HFFc6 (cell line): ENCODE data around the gene TRIM27. TPM values are rescaled to one million over a fixed set of nuclear protein-coding genes. Genes with fewer than 3 reads are reported as not detected.

Experiments used
- DNase-seq: peaks from one replicate; pipeline ENCODE4 v3.0.0-alpha.2; 2018
- H3K27ac Mint-ChIP-seq: 2 replicates; pipeline ENCODE4 v1.8.0; 2020; ENCODE audit warnings: mild to moderate bottlenecking, mixed read lengths
- H3K27me3 Mint-ChIP-seq: 2 replicates; pipeline ENCODE4 v1.8.0; 2021; ENCODE audit warnings: mild to moderate bottlenecking, moderate library complexity, mixed read lengths; ENCODE audit not compliant: insufficient read depth
- H3K36me3 Mint-ChIP-seq: 2 replicates; pipeline ENCODE4 v1.8.0; 2021; ENCODE audit warnings: low read depth, mixed read lengths
- H3K4me1 Mint-ChIP-seq: 2 replicates; pipeline ENCODE4 v1.8.0; 2020; ENCODE audit warnings: low read depth, mixed read lengths
- H3K4me3 Mint-ChIP-seq: 2 replicates; pipeline ENCODE4 v1.8.0; 2020; ENCODE audit warnings: mild to moderate bottlenecking, moderate library complexity, mixed read lengths
- H3K9me3 Mint-ChIP-seq: 2 replicates; pipeline ENCODE4 v1.8.0; 2020; ENCODE audit warnings: mild to moderate bottlenecking, mixed read lengths
- CTCF ChIP-seq: fragments of 200-600 bp; sonication (generic); IDR thresholded peaks from 2 replicates; pipeline ENCODE4 v1.5.0; 2021; ENCODE audit warnings: antibody characterized with exemption, mild to moderate bottlenecking
- total RNA-seq, 6 experiments: library from RNA; stranded (reverse); fragmentation: NEBNext Ultra II Directional; extraction: Animal tissue kit (Norgen Biotek cat#: 25700); gene quantifications; 2 replicates in 1 of 6; 3 replicates in 5 of 6; pipeline ENCODE4 v1.2.3, GENCODE V29; 2021

The TRIM27 gene
- total RNA-seq, 6 experiments from 2014 or later = 35.9 to 40.6 (median 39.3) TPM

DNA sequence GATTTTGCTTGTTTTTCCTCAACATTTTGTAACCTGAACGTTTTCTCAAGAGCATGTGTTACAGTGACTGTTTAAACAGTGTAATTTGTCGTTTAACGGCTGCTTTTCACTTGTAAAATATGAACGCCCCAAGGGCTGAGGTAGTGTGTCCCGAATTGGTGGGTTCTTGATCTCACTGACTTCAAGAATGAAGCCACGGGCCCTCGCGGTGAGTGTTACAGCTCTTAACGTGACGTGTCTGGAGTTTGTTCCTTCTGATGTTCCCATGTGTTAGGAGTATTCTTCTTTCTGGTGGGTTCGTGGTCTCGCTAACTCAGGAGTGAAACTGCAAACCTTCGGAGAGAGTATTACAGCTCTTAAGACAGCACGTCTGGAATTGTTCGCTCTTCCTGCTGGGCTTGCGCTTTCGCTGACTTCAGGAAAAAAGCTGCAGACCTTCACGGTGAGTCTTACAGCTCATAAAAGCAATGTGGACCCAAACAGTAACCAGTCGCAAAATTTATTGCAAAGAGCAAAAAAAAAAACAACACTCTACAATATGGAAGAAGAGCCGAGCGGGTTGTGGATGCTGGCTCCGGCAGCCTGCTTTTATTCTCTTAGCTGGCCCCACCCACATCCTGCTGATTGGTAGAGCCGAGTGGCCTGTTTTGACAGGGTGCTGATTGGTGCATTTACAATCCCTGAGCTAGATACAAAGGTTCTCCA, 25.1 kb upstream of the TRIM27 start:
- Mint-ChIP-seq H3K27me3 (peaks cover 5% of the 10 kb centered on the region), H3K36me3 (peaks cover 4% of the 10 kb centered on the region; the same call in 1 of the 2 replicates), H3K9me3 (peaks cover 4% of the 10 kb centered on the region; the same call in 1 of the 2 replicates), H3K27ac (no peak overlapping the region), H3K4me1 (peaks cover 49% of the 10 kb centered on the region), H3K4me3 (no peak overlapping the region)
- no peak for DNase-seq
- no peak for TF ChIP-seq CTCF

- Mint-ChIP-seq H3K4me1 (peaks cover 53% of the 10 kb centered on the region), H3K27ac (peak overlapping the region; percentile 42), H3K4me3 (peak overlapping the region; percentile 1; the same call in 1 of the 2 replicates), H3K36me3 (peaks cover 4% of the 10 kb centered on the region; the same call in 1 of the 2 replicates), H3K27me3 (peaks cover 5% of the 10 kb centered on the region), H3K9me3 (peaks cover 4% of the 10 kb centered on the region; the same call in 1 of the 2 replicates)
- DNase-seq = peak; percentile 47
- TF ChIP-seq CTCF = no peak
Observed at GRCh38 chr6:28947831-28948270, 24.1 kb upstream of the TRIM27 start.

GRCh38 chr6:28947067-28947765, 23.4 kb upstream of the TRIM27 start:
- Mint-ChIP-seq H3K36me3 (peaks cover 4% of the 10 kb centered on the region; the same call in 1 of the 2 replicates), H3K4me3 (no peak overlapping the region; the same call in 1 of the 2 replicates), H3K9me3 (peaks cover 4% of the 10 kb centered on the region; the same call in 1 of the 2 replicates), H3K4me1 (peaks cover 51% of the 10 kb centered on the region), H3K27me3 (peaks cover 5% of the 10 kb centered on the region), H3K27ac (peak overlapping the region; percentile 42)
- no peak for DNase-seq
- TF ChIP-seq CTCF = no peak

- no peak for DNase-seq
- Mint-ChIP-seq H3K4me1 (peaks cover 47% of the 10 kb centered on the region), H3K27me3 (peaks cover 13% of the 10 kb centered on the region), H3K4me3 (no peak overlapping the region), H3K27ac (no peak overlapping the region), H3K9me3 (peaks cover 4% of the 10 kb centered on the region; the same call in 1 of the 2 replicates), H3K36me3 (peaks cover 4% of the 10 kb centered on the region; the same call in 1 of the 2 replicates)
- no peak for TF ChIP-seq CTCF
Observed at GRCh38 chr6:28945349-28945748, 21.6 kb upstream of the TRIM27 start.

- Mint-ChIP-seq H3K36me3 (peaks cover 4% of the 10 kb centered on the region; the same call in 1 of the 2 replicates), H3K9me3 (peaks cover 4% of the 10 kb centered on the region; the same call in 1 of the 2 replicates), H3K4me3 (peak overlapping the region; percentile 94), H3K27ac (peak overlapping the region; percentile 86), H3K4me1 (peaks cover 55% of the 10 kb centered on the region), H3K27me3 (peaks cover 13% of the 10 kb centered on the region)
- DNase-seq = peak; percentile 75
- no peak for TF ChIP-seq CTCF
Observed at GRCh38 chr6:28944412-28944865, 20.7 kb upstream of the TRIM27 start.
